T-helper 1 cell treated with Interleukin-12 subunit alpha and Interleukin-12 subunit beta and Interleukin-4 antibody, amounts not matched to agents 30 ng/mL and 1 ng/mL, for 36 hours (primary cell): ENCODE results near the gene PSEN1. TPM values are rescaled to one million over a fixed set of nuclear protein-coding genes. Genes with fewer than 3 reads are reported as not detected.

ENCODE experiments used
- intact Hi-C: fragments of 100-400 bp; cut with micrococcal nuclease; formaldehyde crosslinking; loops from one replicate; pipeline ENCODE4 v1.15.1; 2024
- total RNA-seq: library from RNA; stranded (reverse); gene quantifications from 2 replicates; pipeline ENCODE4 v1.2.3, GENCODE V29; 2022

Gene PSEN1
- total RNA-seq = 49.5 and 52.1 TPM in 2 replicates

DNA sequence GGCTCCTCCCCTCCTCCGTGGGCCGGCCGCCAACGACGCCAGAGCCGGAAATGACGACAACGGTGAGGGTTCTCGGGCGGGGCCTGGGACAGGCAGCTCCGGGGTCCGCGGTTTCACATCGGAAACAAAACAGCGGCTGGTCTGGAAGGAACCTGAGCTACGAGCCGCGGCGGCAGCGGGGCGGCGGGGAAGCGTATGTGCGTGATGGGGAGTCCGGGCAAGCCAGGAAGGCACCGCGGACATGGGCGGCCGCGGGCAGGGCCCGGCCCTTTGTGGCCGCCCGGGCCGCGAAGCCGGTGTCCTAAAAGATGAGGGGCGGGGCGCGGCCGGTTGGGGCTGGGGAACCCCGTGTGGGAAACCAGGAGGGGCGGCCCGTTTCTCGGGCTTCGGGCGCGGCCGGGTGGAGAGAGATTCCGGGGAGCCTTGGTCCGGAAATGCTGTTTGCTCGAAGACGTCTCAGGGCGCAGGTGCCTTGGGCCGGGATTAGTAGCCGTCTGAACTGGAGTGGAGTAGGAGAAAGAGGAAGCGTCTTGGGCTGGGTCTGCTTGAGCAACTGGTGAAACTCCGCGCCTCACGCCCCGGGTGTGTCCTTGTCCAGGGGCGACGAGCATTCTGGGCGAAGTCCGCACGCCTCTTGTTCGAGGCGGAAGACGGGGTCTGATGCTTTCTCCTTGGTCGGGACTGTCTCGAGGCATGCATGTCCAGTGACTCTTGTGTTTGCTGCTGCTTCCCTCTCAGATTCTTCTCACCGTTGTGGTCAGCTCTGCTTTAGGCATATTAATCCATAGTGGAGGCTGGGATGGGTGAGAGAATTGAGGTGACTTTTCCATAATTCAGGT is at the start of gene PSEN1:
Gene PSEN1, plus strand, starts transcription at position 121 of the 839 bp plus-strand sequence. CDS start 11,513 bp downstream, outside the sequence.
- intact Hi-C loops = loop anchor here (1.0 to 2.0 kb wide), 8 partner anchors 78 to 814 kb away; partner anchors contain the start of genes COQ6, DCAF4, DPF3 and FAM161B

DNA sequence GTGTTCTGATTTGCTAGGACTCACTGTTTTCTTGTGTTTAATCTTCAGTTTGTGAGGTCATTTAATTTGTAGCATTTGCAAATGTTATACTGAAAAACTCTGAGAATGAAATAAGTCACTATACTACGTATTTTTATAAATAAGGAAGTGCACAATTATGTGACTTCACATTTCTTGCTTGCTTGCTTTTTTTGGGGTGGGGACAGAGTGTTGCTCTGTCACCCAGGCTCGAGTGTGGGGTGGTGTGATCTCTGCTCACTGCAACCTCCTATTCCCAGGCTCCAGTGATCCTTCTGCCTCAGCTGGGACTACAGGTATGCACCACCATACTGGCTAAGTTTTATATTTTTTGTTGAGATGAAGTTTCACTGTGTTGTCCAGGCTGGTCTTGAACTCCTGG is 45.3 kb upstream of the PSEN1 start:
- intact Hi-C loops = no loop called here

GRCh38 chr14:73097421-73097820 is 38.9 kb upstream of the PSEN1 start:
- intact Hi-C loops = no loop called here

DNA sequence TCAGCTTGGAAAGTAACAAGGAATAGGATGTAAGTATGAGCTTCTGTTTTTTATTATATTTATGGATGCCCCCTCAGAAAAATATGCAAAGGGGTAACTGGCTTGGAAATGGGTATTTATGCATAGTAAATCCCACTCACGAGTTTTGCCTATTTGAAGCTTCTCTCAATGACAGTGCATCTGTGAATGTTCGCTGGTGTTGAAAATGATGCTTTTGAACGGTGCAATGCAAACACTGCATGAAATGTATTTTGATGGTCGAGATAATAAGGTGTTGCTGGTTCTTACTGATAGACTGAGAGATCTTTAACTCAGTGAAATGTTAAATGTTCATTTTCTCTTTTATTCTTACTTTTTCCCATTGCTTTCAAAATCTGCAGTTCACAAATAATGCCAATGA is 36.0 kb upstream of the PSEN1 start:
- intact Hi-C loops = no loop called here

DNA sequence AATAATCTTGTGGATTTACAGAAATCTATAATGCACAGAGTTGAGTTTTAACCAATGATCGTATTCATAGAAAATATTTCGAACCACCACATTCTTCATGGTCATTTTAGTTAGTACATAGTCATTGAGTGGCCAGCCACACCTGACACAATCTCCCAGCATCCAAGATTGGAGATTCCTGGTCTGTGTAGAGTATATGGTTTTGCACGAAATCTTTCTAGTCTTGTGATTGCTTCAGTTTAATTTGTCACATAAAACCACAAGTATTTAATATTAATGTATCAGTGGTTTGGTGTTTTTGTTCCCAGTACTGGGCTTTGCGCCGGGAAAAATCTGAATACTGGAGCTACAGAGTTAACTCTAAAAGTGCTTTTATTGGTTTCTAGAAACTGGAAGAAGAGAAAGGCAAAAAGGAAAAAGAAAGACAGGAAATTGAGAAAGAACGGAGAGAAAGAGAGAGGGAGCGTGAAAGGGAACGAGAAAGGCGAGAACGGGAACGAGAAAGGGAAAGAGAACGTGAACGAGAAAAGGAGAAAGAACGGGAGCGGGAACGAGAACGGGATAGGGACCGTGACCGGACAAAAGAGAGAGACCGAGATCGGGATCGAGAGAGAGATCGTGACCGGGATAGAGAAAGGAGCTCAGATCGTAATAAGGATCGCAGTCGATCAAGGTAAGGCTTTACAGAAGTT is 33.4 kb upstream of the PSEN1 start:
- intact Hi-C loops = no loop called here

DNA sequence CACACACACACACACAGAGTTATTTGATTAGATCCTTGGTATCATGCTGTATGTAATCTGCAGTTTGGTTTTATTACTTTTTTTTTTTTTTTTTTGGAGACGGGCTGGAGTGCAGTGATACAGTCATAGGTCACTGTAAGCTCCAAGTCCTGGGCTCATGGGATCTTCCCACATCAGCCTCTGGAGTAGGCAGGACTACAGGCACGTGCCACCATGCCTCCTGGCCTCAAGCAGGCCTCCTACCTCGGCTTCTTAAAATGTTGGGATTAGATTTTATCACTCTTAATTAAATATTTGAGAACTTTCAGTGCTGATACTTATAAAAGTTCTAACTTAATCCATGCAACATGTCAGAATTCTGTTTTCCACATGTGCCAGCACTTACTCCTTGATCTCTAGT is 31.3 kb upstream of the PSEN1 start:
- intact Hi-C loops = no loop called here

GRCh38 chr14:73105727-73106126 is 30.6 kb upstream of the PSEN1 start:
- intact Hi-C loops = no loop called here

DNA sequence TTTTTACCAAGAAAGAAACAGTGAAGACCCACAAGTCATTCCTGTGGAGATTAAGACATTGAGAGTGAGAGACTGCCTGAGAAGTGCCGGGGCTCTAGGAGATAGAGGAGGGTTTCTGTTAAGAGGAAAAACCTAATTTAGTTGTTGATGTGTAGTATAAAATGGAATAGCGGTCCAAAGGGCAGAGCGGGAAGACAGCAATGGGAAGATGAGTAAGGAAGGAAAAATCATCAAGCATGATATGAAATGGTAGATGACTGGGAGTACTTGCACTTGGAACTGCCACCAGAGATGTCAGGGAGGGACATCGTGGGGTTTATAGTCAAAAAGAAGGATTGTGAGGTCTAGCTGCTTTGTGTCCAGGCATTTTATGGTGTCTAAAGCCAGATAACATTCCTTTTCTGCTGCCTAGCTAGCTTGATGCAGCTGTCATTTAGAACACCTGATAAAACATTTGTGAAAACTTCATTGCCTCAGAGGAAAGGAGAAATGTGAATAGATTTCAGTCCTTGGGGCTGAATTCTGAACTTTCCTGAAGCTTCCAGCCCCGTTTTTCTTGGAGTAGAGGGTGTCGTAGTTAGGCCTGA is 20.1 kb upstream of the PSEN1 start:
- intact Hi-C loops = no loop called here

DNA sequence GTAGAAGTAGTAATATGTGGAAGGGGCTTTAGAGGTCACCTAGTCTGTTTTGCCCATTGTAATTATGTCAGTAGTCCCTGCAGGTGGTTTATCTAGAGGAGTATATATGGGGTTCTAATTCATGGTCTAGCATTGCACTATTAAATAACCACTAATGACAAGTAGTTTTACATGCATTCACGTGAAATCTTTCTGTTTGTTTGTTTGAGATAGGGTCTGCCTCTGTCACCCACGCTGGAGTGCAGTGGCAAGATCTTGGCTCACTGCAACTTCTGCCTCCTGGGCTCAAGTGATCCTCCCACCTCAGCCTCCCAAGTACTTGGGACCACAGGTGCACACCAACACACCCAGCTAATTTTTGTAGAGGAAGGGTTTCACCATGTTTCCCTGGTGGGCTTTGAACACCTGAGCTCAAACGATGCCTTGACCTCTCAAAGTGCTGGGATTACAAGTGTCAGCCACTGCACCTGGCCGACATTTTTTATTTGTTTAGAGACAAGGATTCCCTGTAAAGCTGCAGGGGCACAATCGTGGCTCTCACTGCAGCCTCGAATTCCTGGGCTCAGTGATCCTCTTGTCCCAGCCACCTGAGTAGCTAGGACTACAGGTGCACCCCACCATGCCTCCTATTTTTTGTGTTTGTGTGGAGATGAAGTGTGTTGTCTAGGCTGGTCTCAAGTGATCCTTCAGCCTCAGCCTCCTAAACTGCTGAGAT is 12.0 kb upstream of the PSEN1 start:
- intact Hi-C loops = no loop called here

DNA sequence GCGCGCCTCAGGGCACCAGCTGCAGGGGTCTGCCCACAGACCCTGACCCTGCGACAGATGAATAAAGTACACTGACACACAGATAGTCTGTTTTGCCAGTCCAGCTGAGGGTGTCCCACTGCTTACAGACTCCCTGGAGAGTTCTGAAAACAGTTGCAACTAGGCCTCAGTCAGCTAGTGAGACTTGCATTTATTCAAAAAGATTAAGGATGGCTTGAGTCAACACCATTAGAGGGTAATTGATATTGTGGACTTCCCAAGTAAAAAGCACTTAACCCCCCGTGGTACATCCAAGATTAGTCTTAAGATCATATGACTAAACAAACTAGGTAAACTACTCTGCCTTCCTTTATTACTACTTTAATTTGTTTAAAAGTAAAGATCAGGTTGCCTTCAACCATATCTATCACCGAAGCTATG is 11.1 kb upstream of the PSEN1 start:
- intact Hi-C loops = no loop called here

DNA sequence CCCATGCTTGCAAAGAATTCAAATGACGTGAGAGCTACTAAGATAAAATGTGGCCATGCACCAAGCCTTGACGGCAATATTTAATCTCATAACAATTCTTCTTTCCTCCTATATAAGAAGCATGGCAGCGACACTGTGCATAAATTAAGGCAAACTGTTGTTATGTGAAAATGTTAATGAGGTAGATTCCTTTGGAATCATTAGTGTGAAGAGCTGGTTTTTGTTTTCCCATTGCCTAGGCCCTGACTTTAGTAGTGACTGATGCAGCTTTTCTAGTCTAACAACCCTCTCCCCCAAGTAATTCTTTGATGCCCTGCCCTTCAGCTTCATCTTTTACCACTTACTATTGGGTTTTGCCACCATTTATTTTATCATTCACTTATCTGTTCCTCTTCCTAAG is 10.6 kb upstream of the PSEN1 start:
- intact Hi-C loops = no loop called here

- intact Hi-C loops = no loop called here
Measured at GRCh38 chr14:73133795-73134194, 2.5 kb upstream of the PSEN1 start.

DNA sequence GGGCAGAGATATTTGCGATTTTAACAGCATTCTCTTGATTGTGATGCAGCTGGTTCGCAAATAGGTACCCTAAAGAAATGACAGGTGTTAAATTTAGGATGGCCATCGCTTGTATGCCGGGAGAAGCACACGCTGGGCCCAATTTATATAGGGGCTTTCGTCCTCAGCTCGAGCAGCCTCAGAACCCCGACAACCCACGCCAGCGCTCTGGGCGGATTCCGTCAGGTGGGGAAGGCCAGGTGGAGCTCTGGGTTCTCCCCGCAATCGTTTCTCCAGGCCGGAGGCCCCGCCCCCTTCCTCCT is 271 bp upstream of the PSEN1 start:
- intact Hi-C loops = loop anchor here (1.0 to 2.0 kb wide), 8 partner anchors 78 to 815 kb away; partner anchors contain the start of genes COQ6, DCAF4, DPF3 and FAM161B

GRCh38 chr14:73140811-73141323 is 4.6 kb downstream of the PSEN1 start:
- intact Hi-C loops = no loop called here

DNA sequence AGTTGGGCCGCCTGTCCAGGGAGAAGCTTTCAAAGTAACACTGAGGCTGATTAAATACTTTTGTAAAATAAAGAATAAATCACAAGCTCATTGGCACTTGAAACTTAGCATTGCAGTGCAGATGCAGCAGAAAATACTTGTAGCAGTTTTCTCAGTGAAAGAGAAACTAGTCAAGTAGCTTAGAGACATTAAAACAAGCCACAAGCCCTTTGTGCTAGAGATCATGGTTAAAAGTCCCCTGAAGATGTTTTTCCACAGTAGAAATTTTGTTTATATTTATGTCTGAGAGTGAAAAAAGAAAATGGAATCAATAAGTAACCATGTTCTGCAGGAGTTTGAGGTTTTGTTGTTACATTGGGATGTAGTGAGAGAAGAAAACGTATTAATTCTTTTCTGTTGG is 5.9 kb downstream of the PSEN1 start:
- intact Hi-C loops = no loop called here

DNA sequence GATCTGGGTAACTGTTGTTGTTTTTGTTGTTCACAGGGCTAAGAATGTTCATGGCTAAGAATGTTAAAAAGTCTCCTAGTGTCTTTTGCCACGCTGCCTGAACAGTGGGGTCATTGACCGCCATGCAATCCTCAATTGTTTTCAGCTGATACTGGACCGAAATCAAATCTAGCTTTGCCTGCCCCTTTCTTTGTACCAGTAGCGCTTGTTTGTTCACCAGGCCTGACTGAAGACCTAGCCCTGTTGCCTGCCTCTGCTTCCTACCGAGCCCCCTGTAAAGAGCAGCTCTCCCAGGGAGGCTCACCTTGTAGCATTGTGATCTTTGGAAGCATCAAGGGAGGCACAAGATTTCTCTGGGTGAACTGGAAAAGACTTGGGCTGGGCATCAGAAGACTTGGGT is 6.7 kb downstream of the PSEN1 start:
- intact Hi-C loops = no loop called here

DNA sequence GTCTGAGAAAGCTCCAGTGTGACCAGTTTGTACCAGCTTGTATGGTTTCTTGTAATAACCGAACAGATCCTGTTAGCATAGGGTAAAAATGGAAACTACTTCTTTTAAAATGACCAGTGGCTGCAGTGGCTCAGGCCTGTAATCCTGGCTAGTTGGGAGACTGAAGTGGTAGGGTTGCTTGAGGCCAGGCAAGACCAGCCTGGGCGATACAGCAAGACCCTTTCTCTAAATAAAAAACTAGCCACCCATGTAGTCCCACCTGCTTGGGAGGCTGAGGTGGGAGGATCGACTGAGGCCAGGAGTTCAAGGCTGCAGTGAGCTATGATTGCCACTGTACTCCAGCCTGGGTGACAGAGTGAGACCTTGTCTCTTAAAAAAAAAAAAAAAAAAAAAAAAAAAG is 7.3 kb downstream of the PSEN1 start:
- intact Hi-C loops = no loop called here

DNA sequence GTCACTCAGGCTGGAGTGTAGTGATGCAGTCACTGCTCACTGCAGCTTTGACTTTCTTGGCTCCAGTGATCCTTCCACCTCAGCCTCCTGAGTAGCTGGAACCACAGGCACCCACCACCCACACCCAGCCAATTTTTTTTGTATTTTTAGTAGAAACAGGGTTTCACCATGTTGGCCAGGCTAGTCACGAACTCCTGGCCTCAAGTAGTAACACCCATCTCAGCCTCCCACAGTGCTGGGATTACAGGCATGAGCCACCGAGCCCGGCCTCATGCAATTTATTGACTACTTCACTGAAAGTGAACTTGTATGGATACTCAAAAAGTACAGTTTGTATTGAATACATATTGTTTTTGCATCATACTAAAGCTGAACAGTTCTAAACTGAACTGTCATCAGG is 9.1 kb downstream of the PSEN1 start:
- intact Hi-C loops = no loop called here

- intact Hi-C loops = no loop called here
Measured at GRCh38 chr14:73146111-73146510, 9.8 kb downstream of the PSEN1 start.

DNA sequence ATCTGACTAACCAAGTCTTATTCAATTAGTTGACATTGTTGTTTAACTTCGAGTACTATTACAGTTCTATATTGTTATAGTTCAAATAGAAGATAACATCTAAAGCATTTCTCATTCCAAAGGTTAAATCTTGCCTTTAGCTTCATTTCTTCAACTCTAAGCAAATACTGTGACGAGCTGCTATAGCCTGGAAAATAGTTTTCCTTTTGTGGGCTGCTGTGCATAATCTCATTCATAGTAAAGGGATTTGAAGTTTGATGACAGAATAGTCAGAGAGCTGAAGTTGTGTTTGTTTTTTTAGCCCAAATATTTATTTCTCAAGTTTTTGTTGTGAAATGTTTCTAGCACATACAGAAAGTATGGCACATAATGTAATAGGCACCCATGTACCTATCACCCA is 13.4 kb downstream of the PSEN1 start:
- intact Hi-C loops = no loop called here

GRCh38 chr14:73153272-73153671 is 17.0 kb downstream of the PSEN1 start:
- intact Hi-C loops = no loop called here

- intact Hi-C loops = no loop called here
Measured at GRCh38 chr14:73162251-73162650, 25.9 kb downstream of the PSEN1 start.
